GM18868 (cell line): ENCODE data around the gene IFFO2.

Experiments used
- ATAC-seq: cut with Tn5 transposase; IDR thresholded peaks from one replicate; pipeline ENCODE4 v1.9.1; 2021; ENCODE audit warnings: mild to moderate bottlenecking, moderate library complexity; ENCODE audit not compliant: unreplicated experiment

Gene IFFO2

DNA sequence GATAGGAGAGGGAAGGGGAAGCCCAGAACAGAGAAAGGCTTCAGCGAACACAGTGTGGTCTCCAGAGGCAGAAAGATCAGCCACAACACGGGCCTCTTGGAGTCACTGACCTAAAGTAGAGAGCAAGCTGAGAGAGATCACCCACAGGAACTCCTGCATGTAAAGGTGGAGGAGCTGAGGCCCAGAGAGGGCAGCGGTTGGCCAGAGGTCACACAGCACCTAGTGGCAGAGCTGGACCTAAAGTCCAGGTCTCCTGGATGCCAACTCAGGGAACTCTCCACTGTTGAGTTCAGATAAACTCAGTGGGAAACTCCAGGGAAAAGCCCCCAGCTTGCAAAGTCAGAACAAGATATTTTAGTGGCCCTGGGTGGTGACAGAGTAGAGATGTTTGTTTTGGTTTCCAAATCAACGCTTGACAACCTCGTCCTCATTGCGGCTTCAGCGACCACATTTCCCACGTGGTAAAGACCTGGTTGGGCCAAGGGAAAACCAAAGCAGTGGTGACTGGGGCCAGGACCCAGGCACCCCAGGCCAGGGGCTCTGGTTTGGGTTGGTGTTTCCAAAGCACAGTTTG lies 4.6 kb downstream of the IFFO2 start:
- peak; percentile 49 for ATAC-seq

DNA sequence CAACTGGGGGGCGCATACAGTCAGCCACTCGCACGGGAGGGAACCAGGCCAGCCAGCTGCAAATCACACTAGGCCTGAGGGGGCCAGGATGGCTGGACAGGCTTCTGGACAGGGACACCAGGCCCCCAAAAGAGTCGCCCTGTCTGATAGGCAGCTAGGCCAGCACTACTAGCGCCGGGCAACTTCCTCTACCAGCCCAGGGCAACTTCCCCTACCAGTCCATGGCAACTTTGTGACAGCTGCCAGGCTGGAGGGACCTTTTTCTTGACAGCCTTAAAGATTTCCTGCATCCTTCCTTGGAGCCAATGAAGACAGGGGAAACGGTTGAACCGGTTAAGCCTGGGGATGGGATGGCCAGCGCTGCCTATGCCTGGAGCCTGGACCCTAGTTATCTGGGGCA lies 5.1 kb downstream of the IFFO2 start:
- no peak for ATAC-seq

DNA sequence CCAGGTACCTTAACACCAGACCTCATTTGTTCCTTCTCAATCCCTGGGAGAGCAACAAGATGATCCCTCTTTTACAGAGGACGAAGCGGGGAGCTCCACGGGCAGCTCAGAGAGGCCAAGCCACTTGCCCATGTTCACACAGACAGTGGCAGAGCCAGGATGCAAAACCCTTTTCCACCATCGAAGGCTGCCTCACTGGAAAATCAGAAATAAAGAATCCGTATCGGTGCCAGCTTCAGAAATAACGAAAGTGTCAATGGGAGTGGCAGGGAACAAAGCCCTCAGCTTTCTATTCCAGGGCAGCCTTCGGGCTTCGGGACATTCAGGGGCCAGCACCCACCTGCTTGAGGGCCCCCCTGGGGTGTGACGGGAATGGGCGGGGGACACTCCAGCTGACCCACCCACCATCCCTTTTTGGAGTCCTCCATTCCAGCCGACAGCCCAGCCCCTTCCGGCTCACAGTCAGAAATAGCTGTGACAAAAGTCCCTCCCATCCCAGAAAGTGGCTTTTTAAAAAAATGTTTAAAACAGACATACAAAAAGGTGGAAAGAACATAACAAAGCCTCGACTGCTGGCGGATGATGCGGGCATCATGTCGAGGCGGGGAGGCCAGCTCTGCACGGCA lies 6.0 kb downstream of the IFFO2 start:
- ATAC-seq = no peak

DNA sequence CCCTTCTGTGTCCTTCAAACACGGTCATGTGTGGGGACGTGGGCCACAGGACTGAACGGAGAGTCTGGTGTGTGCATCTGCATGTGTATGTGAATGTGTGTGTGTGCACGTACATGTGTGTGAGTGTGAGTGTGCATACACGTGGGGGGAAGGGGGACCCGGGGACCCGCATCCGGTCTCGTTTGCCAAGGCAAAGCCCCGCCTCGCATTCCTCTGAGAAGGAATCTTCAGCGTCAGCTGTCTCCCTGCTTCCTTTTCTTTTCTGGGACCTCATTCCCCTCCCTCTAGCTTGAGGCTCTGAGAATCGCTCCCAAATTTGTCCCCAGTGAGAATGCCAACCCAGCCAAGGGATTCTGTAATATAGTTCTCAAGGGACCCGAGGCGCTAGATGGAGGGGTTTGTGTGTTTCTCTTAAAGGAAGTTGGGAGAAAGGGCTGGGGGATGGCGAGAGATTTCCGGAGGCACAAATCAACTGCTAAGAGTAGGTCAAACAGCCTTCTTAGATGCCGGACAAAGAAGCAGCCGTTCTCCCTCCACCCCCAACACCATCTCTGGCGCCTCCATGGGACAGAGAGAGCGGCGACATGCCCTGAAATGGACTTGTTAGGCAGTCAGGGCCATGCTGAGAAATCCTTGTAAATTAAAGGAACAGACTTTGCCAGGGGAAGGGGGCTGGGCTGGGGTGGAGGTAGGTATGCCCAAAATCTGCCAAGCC lies 6.6 kb downstream of the IFFO2 start:
- no peak for ATAC-seq

DNA sequence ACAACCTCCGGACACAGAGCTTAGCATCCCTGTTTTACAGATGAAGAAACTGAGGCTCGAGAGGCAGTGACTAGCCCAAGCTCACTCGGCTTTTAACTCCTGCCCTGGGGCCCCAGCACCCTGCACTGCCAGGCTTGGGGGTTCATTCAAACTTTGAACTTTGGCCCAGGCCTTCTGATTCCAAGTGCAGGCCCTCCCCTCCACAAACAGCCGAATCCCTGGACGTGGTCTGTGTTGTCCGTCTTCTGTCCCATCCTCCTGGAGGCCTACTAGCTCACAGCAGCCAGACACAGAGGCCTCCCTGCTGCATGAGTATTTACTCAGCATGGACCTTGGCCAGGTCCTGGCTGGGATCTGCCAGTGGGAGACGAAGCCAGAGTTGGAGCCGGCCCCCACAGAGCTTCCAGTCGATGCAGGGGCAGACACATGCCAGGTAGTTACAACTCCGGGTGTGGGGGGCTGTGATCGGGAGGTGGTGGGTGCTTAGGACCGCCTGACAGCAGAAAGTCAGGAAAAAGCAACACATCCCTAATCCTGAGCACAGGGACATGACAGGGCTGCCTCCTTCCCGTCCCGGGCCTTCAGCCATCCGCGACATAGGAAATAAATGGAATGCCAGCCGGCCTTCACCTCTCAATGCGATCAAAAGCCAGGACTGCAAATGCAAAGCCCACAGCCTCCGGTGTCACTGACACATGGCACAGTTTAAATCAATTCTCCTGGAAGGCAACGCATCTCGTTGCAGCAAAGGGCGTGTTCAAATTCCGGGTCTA lies 7.4 kb downstream of the IFFO2 start:
- no peak for ATAC-seq

DNA sequence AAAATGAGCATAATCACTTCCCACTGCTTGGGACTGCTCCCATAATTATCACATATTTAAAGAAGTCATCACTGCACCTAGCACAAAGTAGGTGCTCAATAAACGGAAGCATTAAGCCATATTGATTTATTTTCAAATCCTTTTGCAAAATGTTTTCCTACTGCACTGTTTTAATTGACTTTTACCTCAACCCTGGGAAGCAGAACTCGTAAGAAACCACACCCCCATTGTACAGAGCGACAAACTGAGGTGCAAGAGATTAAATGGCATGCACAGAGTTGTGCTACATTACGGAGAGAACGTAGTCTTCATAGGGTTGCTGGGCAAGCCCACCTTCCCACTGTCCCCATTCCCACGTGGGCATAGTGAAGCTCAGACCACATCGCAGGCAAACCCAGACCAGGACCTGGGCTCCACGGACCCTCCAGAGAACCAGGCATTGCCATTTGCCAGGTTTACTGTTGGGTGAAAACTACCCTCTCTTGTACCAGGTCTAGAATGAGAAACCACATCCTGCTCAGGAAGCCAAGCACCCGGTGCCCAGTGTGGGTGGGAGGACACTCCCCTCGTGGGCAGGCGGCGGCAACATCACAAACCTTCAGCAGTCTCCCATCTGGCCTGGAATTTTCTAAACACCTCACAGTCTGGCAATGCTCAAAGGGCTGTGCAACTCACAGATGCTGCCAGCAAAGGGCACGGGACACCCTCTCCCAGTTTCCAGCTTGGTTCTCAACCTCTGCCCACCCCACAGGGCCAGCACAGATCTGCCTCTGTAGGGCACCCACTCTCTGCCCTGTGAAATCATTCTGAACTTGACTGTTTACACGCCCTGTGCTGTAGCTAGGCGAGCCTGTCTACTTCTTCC lies 8.2 kb downstream of the IFFO2 start:
- no peak for ATAC-seq

DNA sequence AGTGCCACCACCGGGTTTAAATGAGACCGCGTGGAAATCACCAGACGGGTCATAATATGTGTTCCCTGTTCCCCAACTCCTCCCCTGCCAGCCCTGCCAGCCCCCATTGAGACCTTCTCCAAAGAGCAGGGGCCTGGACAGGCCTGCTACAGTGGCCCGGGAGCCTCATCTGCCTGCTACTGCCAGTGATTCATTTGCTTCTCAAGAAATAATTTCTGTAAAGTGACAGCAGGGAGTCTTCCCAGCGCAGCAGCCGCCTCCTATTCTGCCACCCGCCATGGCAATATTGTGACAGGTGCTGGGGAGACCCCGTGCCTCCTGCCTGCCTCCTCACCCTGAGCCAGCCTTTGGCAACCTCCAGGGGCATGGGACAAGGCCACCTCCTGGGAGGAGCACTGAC lies 8.9 kb downstream of the IFFO2 start:
- no peak for ATAC-seq

DNA sequence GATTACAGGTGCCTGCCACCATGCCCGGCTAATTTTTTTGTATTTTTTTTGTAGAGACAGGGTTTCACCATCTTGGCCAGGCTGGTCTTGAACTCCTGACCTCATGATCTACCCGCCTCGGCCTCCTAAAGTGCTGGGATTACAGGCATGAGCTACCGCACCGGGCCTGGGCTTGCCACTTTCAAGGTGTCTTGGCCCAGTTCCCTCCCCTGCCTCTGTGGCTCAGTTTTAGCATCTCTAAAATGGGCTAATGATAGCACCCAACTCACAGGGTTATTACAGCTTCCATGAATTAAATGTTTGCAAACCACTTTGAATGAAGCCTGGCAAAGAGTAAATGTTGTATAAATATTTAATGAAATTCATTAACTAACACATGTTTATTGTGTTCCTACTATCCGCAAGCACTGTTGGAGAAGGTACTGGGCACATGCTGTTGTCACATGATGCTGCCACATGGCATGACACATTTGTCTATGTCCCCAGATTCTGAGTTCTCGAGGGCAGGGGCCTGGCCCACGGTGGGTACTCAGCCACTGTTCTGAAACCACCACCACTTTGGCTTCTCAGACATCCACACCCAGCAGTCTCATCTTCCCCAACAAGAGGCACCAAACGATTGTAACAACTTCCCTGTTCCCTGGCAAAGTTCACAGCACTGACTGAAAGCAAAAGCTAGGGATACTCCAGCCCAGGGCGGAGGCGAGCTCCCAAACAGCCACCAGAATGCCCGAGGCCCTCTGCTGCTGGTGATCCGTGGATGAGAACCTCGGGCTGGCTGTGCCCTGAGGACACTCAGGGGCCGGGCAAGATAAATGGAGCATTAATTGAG lies 9.7 kb downstream of the IFFO2 start:
- no peak for ATAC-seq

DNA sequence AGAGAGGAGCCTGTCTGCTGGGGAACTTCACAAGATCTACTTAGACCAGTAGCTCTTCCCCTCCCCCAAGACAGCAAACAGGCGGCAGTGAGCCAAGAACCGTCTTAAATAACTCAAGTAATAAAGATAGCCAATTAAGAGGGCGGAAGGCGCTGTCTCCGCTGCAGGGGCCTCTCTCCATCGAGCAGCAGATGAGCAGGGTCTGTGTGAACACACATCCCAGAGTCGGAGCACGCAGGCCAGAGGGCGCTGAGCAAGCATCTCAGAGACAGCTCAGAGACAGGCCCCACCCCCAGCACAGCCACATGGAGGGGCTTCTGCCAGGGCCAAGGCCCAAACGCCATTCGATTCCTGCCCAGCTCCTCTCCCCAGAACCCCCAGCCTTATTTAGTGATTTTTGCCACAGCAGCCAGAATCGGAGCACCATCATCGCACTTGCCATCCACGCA lies 11.1 kb downstream of the IFFO2 start:
- no peak for ATAC-seq

DNA sequence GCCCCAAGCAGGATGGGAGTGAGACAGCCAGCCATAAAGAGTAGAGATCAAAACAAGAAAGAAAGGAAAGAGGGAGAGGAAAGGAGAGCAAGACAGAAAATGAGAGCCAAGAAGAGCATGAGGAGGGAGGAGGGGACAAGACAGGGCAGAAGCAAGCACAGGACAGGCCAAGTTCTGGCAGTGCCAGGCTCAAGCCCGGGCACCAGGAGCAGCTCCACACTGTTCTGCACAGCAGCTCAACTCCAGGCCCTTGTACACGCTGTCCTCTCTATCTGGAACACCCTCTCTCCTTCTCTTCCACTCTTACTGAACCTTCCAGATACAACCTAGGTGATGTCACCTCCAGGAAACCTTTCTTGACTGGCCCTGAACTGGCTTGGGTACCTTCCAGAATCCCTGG lies 11.7 kb downstream of the IFFO2 start:
- no peak for ATAC-seq

DNA sequence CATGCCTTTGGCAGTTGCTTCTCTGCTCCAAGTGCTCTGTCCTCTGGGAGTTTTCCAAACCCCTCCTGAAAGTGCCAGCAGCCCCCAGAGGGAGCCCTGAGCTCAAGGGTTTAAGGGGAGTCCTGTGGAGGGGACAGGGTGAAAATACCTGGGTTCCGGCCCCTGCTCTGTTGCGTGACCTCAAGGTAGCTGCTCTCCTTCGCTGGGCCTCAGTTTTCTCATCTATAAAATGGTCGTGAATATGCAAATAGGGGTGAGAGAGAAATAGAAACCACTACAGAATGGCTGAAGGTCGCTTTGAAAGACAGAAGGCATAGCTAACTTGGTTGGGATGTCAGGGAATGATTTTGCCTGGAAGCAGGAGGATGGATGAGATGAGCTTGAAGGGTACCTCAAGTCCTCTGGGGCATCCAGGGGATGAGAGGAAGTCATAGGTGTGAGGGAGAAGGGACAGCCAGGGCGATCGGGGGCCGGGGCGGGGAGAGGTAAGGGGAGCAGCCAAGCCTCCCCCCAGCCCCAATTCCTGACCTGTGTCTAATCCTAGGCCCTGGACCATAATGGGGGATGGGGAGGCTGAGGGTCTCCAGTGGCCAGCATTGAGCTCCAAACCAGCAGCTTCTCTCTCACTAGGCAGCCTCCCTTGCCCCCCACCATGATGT lies 12.4 kb downstream of the IFFO2 start:
- no peak for ATAC-seq

- ATAC-seq = no peak
Measured at GRCh38 chr1:18943162-18943561, 13.3 kb downstream of the IFFO2 start.

DNA sequence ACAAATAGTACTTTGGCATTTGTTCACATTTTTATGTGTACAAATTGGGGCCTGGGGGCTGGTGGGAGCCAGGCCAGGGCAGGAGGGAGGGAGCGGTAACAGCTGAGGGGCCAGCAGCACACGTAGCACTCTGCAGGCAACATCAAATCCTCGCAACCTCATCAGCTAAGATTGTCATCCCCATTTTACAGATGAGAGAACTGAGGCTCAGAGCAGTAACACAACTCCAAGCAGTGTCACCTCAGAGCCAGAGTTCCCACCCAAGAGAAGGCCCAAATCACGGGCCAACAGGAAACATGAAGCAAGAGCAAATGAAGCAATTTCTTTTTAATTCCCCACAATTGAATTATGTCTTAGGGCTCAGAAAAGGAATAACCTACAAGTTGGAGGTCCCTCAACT lies 14.1 kb downstream of the IFFO2 start:
- no peak for ATAC-seq

- no peak for ATAC-seq
Measured at GRCh38 chr1:18941221-18942141, 15.0 kb downstream of the IFFO2 start.

DNA sequence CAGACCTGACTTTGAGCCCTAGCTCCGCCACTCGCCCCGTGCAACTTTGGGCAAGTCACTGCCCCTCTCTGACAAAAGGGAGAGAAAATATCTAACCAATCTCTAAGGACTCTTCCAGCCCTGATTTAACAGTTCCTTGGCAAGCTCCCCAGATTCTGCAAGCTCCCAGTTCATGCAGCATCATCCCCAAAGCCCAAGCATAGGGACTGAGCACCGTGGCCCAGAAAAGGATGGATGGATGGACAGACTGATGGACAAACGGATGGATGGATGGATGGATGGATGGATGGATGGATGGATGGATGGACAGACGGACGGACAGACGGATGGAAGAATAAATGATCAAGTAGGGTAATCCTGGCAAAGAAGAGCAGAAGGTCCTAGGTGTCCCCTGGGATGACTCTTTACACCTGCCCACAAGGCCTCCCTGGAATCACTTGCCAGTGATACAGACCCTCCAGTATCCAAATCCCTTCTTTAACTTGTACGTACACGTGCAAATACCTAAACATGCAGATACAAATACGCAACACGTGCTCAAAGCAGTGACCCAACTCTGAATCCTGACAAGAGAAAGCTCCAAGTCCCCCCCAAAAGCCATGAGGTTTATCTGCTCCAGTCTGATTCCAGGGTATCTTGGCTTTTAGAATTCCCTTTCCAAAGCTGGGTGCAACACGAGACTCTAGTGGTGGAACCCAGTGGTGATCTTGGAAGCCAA lies 16.0 kb downstream of the IFFO2 start:
- no peak for ATAC-seq

DNA sequence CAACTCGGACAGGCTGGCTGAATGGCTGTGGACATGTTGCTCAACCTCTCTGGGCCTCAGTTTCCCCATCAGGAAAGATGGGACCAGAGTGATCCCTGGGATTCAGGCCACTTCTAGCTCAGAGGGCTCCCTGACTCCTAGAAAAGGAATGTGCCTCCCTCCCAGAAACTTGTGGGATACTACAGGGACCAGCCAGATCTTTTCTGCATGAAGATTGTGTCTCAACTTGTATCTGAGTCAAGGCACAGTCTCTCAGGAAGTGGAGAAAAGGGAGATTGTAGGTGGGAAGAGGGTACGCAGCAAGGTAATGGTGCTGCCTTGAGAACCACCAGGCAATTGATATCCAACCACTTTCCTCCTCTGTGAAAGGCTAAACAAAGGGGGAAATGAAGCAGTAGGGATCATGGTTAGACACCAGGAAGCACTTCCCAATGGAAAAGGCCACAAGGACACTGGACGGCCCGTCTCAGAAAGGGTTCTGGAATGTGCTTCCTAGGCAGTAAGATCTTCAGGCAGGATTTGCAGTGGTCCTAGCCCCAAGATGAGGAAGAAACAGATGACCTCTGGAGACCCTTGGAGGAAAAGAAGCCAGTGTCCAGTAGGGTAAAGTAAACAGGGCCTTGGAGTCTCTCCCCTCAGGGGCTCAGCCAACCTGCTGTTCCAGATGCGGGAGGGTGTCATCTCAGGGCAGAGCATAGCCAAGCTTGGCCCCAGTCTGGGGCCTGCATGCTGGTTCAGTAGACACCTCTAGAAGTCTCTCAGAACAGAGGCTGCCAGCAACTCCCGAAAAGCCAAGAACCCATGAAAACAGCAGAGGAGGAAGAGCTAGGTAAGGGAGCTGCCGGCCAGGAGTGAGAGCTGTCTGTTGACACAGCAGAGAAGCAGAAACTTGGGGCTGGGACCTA lies 16.8 kb downstream of the IFFO2 start:
- no peak for ATAC-seq

DNA sequence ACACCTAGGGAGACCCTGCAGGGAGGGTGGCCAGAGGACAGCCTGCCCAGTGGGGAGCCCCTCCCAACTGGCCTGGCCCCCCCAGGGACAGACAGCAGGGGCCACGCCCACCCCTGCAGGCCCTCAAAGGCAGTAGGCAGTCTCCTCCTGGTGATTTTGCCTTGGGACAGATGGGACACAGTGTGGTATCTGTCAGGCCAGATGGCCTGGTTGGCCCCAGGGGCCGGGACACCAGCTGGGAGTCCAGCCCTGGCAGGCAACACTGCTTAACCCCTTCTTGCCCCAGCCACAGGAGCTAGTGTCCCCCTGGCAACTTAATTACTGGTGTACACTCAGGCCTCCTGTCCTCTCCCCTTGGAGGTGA lies 17.8 kb downstream of the IFFO2 start:
- ATAC-seq = no peak
